GM12878 (cell line): ENCODE data around the gene TRAPPC6A. TPM values are rescaled to one million over a fixed set of nuclear protein-coding genes. Genes with fewer than 3 reads are reported as not detected.

ENCODE experiments used
- ATAC-seq: fragments of 200-7000 bp; cut with Tn5 transposase; 3 replicates; pipeline ENCODE4 v1.9.1; 2020; ENCODE audit warnings: mild to moderate bottlenecking, moderate library complexity
- BruUV-seq: library from RNA; stranded (reverse); fragments of 400-500 nt; replicated peaks from 2 replicates; lab custom pipeline; 2021; lab: Mats Ljungman, UMichigan
- CTCF ChIA-PET: fragments of 300-600 bp; sonication (Branson Sonifier 250); formaldehyde crosslinking; extraction: SDS; loops from one replicate; lab custom pipeline; 2021; ENCODE audit warnings: inconsistent platforms; lab: Yijun Ruan, JAX
- POLR2A ChIA-PET: fragments of 350-600 bp; formaldehyde crosslinking; extraction: SDS; loops from one replicate; lab custom pipeline; 2021; ENCODE audit warnings: inconsistent platforms; lab: Charles Lee
- RAD21 ChIA-PET: fragments of 300-600 bp; sonication (Branson Sonifier 250); formaldehyde crosslinking; loops from one replicate; lab custom pipeline; 2023; ENCODE audit warnings: antibody characterized with exemption; ENCODE audit not compliant: unreplicated experiment; lab: Charles Lee
- SMC1A ChIA-PET: fragments of 300-600 bp; sonication (Branson Sonifier 250); formaldehyde crosslinking; loops from one replicate; lab custom pipeline; 2023; ENCODE audit not compliant: unreplicated experiment, uncharacterized antibody; lab: Charles Lee
- DNase-seq: peaks from one replicate; pipeline ENCODE4 v3.0.0-alpha.2; 2011; ENCODE audit warnings: low read depth, low spot score
- FAIRE-seq: peaks from 3 replicates; lab custom pipeline; 2011; peaks lifted over from hg19 to GRCh38; lab: Jason Lieb, UNC
- H2AFZ ChIP-seq: 2 replicates; pipeline ENCODE4 v1.6.0; 2011; ENCODE audit warnings: low read depth, low read length, control low read depth; ENCODE audit not compliant: control insufficient read depth
- H3K27ac ChIP-seq: 2 replicates; pipeline ENCODE4 v1.5.1; 2011; ENCODE audit warnings: control low read depth; ENCODE audit not compliant: control insufficient read depth, insufficient read depth
- H3K27me3 ChIP-seq, 2 experiments: replicated peaks in 1 of 2; 2 replicates each; pipeline versions ENCODE4 v1.6.0 to v1.6.1; 2011; ENCODE audit warnings: low read length in 1 of 2; ENCODE audit not compliant: control insufficient read depth in 2 of 2, insufficient read depth in 2 of 2
- H3K36me3 ChIP-seq, 2 experiments: 2 replicates each; pipeline ENCODE4 v1.5.1; 2011; ENCODE audit warnings: low read length in 1 of 2; ENCODE audit not compliant: control insufficient read depth in 2 of 2, insufficient read depth in 2 of 2
- H3K4me1 ChIP-seq: 2 replicates; pipeline ENCODE4 v1.6.1; 2011; ENCODE audit warnings: mild to moderate bottlenecking, low read length, moderate library complexity, mixed read lengths; ENCODE audit not compliant: control insufficient read depth, insufficient read depth
- H3K4me2 ChIP-seq: 2 replicates; pipeline ENCODE4 v1.6.0; 2011; ENCODE audit warnings: control low read depth; ENCODE audit not compliant: control insufficient read depth, insufficient read depth
- H3K4me3 ChIP-seq: fragments of 200-600 bp; sonication (generic); 2 replicates; pipeline ENCODE4 v1.5.1; 2016
- H3K79me2 ChIP-seq: 2 replicates; pipeline ENCODE4 v1.6.0; 2011; ENCODE audit warnings: low read length; ENCODE audit not compliant: control insufficient read depth, insufficient read depth
- H3K9ac ChIP-seq: 2 replicates; pipeline ENCODE4 v1.8.0; 2011; ENCODE audit warnings: low read length, control low read depth, mixed read lengths; ENCODE audit not compliant: control insufficient read depth, insufficient read depth
- H3K9me3 ChIP-seq: replicated peaks from 3 replicates; pipeline ENCODE4 v1.5.1; 2011; ENCODE audit warnings: mild to moderate bottlenecking, low read length; ENCODE audit not compliant: control insufficient read depth, insufficient read depth
- H4K20me1 ChIP-seq: 2 replicates; pipeline ENCODE4 v1.6.0; 2011; ENCODE audit not compliant: control insufficient read depth, insufficient read depth
- BACH1 ChIP-seq: fragments of 450-650 bp; IDR thresholded peaks from 2 replicates; pipeline ENCODE4 v1.6.1; 2017; ENCODE audit warnings: mild to moderate bottlenecking, borderline replicate concordance
- CREM ChIP-seq: IDR thresholded peaks from 2 replicates; pipeline ENCODE4 v1.6.1; 2014; ENCODE audit warnings: antibody characterized with exemption, low read depth
- ETV6 ChIP-seq, 2 experiments: fragments of 450-650 bp in 1 of 2; IDR thresholded peaks in 1 of 2; conservative IDR thresholded peaks in 1 of 2; 2 replicates each; pipeline ENCODE4 v1.6.1; 2014; ENCODE audit warnings: antibody characterized with exemption in 1 of 2, borderline replicate concordance in 1 of 2, low read depth in 1 of 2, mild to moderate bottlenecking in 1 of 2, moderate library complexity in 1 of 2
- FOXK2 ChIP-seq: fragments of 450-650 bp; IDR thresholded peaks from 2 replicates; pipeline ENCODE4 v1.6.1; 2017; ENCODE audit warnings: mild to moderate bottlenecking, moderate library complexity
- JUND ChIP-seq: IDR thresholded peaks from 2 replicates; pipeline ENCODE4 v1.6.1; 2012; ENCODE audit warnings: low read depth, mild to moderate bottlenecking, low read length, improper control_type of control experiment, moderate library complexity
- MEF2B ChIP-seq: fragments of 450-650 bp; IDR thresholded peaks from 2 replicates; pipeline ENCODE4 v1.6.1; 2018; ENCODE audit warnings: mild to moderate bottlenecking, moderate library complexity; ENCODE audit not compliant: partially characterized antibody, poor library complexity, severe bottlenecking
- NFYA ChIP-seq: IDR thresholded peaks from 2 replicates; pipeline ENCODE4 v1.6.1; 2011; ENCODE audit warnings: low read depth, mild to moderate bottlenecking, low read length, improper control_type of control experiment, borderline replicate concordance
- NR2C1 ChIP-seq: fragments of 450-650 bp; IDR thresholded peaks from 2 replicates; pipeline ENCODE4 v1.6.1; 2017; ENCODE audit warnings: antibody characterized with exemption, mild to moderate bottlenecking, moderate library complexity
- NR2C2 ChIP-seq: IDR thresholded peaks from 2 replicates; pipeline ENCODE4 v1.6.1; 2011; ENCODE audit warnings: borderline replicate concordance, low read depth; ENCODE audit not compliant: control insufficient read depth, insufficient read length
- POU2F2 ChIP-seq: IDR thresholded peaks from 3 replicates; pipeline ENCODE4 v1.6.1; 2011; ENCODE audit warnings: low read depth, mild to moderate bottlenecking, low read length, borderline replicate concordance
- RCOR1 ChIP-seq: conservative IDR thresholded peaks from 2 replicates; pipeline ENCODE4 v1.6.1; 2012; ENCODE audit warnings: low read depth, low read length, improper control_type of control experiment
- SIN3A ChIP-seq: IDR thresholded peaks from 2 replicates; pipeline ENCODE4 v1.6.1; 2012; ENCODE audit warnings: low read depth, low read length, improper control_type of control experiment
- ZBTB11 ChIP-seq: fragments of 450-650 bp; formaldehyde crosslinking; IDR thresholded peaks from 2 replicates; pipeline ENCODE4 v1.5.0; 2022; ENCODE audit warnings: mild to moderate bottlenecking, missing genetic modification characterization
- ZNF622 ChIP-seq: fragments of 450-650 bp; IDR thresholded peaks from 2 replicates; pipeline ENCODE4 v1.6.1; 2017; ENCODE audit warnings: mild to moderate bottlenecking, inconsistent platforms
- WGBS: methylation state at CpG from one replicate; pipeline ENCODE4 v1.1.6; 2016; ENCODE audit warnings: low lambda C conversion rate; ENCODE audit not compliant: insufficient replicate concordance, insufficient coverage; ENCODE audit errors: missing lambda C conversion rate; 5-methylcytosine and 5-hydroxymethylcytosine counted together
- in situ Hi-C: fragments of 300-500 bp; cut with MboI; formaldehyde crosslinking; loops from 9 replicates; pipeline ENCODE4 v1.14.3; 2018; ENCODE audit warnings: mixed read lengths
- intact Hi-C: fragments of 100-400 bp; cut with micrococcal nuclease; formaldehyde crosslinking; loops from one replicate; pipeline ENCODE4 v1.14.2; 2022; ENCODE audit not compliant: unreplicated experiment
- polyA plus RNA-seq, 11 experiments: library from polyadenylated mRNA; depleted of rRNA in 4 of 11; unstranded in 6 of 11; stranded (reverse) in 5 of 11; fragments of >200 nt; fragmentation: Nextera tagmentation in 4 of 11; fragmentation: Illumina TruSeq in 1 of 11; extraction: Ambion mirVana in 4 of 11; extraction: Trizol in 1 of 11; gene quantifications; 1 replicate in 1 of 11; 2 replicates in 10 of 11; pipeline versions ENCODE4 v1.2.1 to v1.2.3, GENCODE V29; 2011 to 2016; ENCODE audit warnings: inconsistent platforms in 2 of 11, missing spikeins in 2 of 11, low read depth in 1 of 11
- total RNA-seq, 4 experiments: library from RNA; depleted of rRNA in 3 of 4; stranded (reverse); fragments of >200 nt in 3 of 4; fragmentation: Illumina TruSeq in 1 of 4; extraction: Trizol in 1 of 4; gene quantifications; 2 replicates each; pipeline versions ENCODE4 v1.2.1 to v1.2.3, GENCODE V29; 2013 to 2021
- TF ChIP-seq, protein P1 (sequence below): fragments of 450-650 bp; IDR thresholded peaks from 2 replicates; pipeline ENCODE4 v1.6.1; 2016; ENCODE audit warnings: mild to moderate bottlenecking
- TF ChIP-seq, protein P2 (sequence below): IDR thresholded peaks from 2 replicates; pipeline ENCODE4 v1.6.1; 2012; ENCODE audit warnings: low read depth, low read length, improper control_type of control experiment

TRAPPC6A gene
- total and polyA plus RNA-seq, 10 of the 15 experiments (the other 5 are each of a cell fraction or from before 2014, with no cell fraction given) = 1.8 to 83.9 (median 35.8) TPM

DNA sequence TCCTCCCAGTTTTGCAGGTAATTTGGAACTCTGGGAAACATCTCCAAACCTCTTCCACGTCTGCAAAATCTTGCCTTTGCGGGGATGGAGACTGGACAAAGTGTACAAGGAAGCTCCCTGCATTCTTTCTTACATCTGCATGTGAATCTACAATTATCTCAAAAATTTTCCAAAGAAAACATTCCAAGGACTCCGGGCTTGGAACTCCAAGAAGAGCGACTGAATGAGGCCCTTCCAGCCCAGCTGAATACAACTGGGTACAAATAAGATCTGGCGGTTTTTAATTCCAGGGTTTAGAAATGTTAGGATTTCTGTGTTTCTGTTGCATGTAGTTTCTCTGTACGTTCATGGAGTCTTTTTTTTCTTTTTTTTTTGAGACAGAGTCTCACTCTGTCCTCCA is 38.6 kb upstream of the TRAPPC6A start (continued):
- no peak for TF ChIP-seq NR2C2

DNA sequence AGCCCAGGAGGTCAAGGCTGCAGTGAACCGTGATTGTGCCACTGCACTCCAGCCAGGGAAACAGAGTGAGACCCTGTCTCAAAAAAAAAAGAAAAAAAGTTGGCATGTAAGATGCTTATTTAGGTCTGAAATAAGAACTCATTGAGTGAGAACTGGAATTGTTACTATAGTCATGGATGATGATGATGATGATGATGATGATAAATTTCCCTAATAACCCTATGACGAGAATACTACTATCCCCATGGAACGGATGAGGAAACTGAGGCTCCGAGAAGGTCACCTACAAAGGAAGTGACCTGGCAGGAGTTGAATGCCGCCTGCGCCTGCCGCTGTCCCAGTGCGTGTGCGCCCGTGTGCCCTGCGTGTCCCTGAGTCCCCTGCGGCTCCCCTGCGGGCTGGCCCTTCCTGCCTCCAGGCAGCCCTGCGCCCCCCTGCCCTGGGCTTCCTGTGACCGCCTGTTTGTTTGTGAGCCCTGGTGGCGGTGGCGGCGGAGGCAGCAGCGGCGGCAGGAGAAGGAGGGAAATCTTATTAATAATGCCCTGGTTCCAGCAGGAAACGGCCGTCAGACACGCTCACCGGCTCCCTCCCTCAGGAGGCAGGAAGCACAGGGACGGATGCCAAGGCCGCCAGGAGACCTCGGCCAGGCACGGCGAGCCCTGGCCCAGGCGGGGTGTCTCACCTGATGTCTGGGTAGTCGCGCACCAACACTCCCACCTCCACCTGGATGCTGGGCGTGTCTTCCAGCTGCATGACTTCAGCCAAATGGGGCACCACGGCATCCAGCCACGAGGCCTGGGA is 37.6 kb upstream of the TRAPPC6A start:
- Histone ChIP-seq H3K27me3 (peaks cover 2 to 3% of the 10 kb centered on the region in 2 experiments), H3K4me1 (no peaks in the 10 kb centered on the region), H4K20me1 (no peaks in the 10 kb centered on the region), H3K9ac (no peak overlapping the region), H2AFZ (no peak overlapping the region), H3K27ac (no peak overlapping the region), H3K79me2 (no peaks in the 10 kb centered on the region), H3K9me3 (no peaks in the 10 kb centered on the region), H3K4me3 (no peak overlapping the region), H3K4me2 (no peak overlapping the region), H3K36me3 (no peaks in the 10 kb centered on the region)
- no peak for ATAC-seq
- ChIA-PET POLR2A (interaction anchor here (0.6 kb wide), 1 partner anchor 911 kb away, joined by 3 read pairs; the partner anchor contains the start of gene ZNF235), SMC1A (interaction anchor here (0.6 kb wide), 1 partner anchor 11 kb away, joined by 3 read pairs; no protein-coding TSS in a partner anchor), CTCF (no interaction called here), RAD21 (no interaction called here)
- in situ Hi-C loops = no loop called here
- FAIRE-seq = no peak
- BruUV-seq = no TSS peak
- intact Hi-C loops = no loop called here
- WGBS = 9% methylated on average over 35 of the region's 35 CpGs
- no peak for DNase-seq
- TF ChIP-seq ETV6 (conservative IDR thresholded peaks at IDR 0.05 in 1 of 2, IDR thresholded peaks at IDR 0.05 in 1 of 2; ENCODE audit: borderline replicate concordance in 1 of 2, low read depth in 1 of 2) (no peak), JUND (no peak), CREM (no peak), ZBTB11 (CRISPR knock-in tag) (no peak), ZNF622 (no peak), BACH1 (no peak), NR2C1 (no peak), RCOR1 (no peak), FOXK2 (no peak), SIN3A (no peak), MEF2B (no peak), POU2F2 (no peak), NFYA (no peak)
- TF ChIP-seq, protein P1, sequence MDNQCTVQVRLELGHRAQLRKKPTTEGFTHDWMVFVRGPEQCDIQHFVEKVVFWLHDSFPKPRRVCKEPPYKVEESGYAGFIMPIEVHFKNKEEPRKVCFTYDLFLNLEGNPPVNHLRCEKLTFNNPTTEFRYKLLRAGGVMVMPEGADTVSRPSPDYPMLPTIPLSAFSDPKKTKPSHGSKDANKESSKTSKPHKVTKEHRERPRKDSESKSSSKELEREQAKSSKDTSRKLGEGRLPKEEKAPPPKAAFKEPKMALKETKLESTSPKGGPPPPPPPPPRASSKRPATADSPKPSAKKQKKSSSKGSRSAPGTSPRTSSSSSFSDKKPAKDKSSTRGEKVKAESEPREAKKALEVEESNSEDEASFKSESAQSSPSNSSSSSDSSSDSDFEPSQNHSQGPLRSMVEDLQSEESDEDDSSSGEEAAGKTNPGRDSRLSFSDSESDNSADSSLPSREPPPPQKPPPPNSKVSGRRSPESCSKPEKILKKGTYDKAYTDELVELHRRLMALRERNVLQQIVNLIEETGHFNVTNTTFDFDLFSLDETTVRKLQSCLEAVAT = no peak
- TF ChIP-seq, protein P2, sequence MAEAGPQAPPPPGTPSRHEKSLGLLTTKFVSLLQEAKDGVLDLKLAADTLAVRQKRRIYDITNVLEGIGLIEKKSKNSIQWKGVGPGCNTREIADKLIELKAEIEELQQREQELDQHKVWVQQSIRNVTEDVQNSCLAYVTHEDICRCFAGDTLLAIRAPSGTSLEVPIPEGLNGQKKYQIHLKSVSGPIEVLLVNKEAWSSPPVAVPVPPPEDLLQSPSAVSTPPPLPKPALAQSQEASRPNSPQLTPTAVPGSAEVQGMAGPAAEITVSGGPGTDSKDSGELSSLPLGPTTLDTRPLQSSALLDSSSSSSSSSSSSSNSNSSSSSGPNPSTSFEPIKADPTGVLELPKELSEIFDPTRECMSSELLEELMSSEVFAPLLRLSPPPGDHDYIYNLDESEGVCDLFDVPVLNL = no peak
